GM20000 (cell line): Measurements from ENCODE around the gene KCNQ2.

Experiments
- DNase-seq: peaks from one replicate; pipeline ENCODE4 v3.0.0; 2012; ENCODE audit warnings: low spot score
- CTCF ChIP-seq: IDR thresholded peaks from 2 replicates; pipeline ENCODE4 v1.5.1; 2012; ENCODE audit warnings: mild to moderate bottlenecking, control low read depth; ENCODE audit errors: extremely low read depth, missing control alignments

The KCNQ2 gene

DNA sequence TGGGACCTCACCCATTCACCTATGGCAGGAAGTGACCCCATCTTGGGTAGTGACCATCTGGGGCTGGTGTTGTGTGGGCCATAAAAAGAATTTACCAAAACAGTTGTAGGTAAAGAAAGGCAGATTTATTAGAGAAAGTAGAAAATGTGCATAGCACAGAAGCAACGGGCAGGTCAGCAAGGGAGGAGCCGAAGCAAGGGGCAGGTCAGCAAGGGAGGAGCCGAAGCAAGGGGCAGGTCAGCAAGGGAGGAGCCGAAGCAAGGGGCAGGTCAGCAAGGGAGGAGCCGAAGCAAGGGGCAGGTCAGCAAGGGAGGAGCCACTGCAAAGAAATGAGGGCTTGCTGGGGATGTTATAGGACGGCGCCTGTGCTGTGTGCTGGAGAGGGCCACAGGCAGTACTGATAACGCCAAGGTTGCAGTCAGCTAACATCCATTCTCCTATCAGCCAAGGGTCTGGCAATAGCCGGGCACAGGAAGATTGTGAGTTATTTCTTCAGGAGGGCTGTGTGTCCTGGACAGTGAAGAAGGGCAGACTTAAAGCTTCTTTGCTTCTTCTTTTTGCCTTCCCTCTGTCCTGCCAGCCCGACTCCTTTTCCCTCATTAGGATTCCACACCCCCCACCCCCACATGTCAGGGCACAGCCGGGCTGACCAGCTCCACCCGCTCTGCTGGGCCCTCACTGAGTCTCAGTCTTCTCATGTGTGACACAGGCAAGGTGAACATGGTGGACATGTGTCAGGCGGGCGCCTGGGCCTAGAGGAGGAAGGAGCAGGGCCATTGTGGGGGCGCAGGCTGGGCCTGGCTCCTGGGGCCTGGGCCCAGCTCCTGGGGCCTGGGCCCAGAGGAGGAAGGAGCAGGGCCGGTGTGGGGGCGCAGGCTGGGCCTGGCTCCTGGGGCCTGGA, 79.7 kb downstream of the KCNQ2 start:
- no peak for TF ChIP-seq CTCF
- no peak for DNase-seq

DNA sequence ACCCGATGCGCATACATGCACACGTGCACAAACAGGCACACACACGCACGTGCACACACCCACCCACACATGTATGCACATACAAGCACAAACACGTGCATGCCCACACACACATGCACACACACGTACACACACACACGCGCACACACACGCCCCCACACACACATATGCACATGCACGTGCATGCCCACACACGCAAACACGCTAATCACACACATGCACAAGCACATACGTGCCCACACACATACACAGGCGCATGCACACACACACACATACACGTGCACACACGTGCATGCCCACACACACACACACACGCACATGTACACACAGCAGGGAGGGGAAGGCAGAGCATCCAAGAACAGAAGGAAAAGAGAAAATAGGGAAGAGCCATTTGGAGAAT, 84.5 kb downstream of the KCNQ2 start:
- no peak for TF ChIP-seq CTCF

GRCh38 chr20:63387393-63387792, 85.1 kb downstream of the KCNQ2 start:
- no peak for TF ChIP-seq CTCF
- no peak for DNase-seq

More for the DNA sequence above, 84.5 kb downstream of the KCNQ2 start:
- no peak for DNase-seq

GRCh38 chr20:63386491-63386890, 86.0 kb downstream of the KCNQ2 start:
- DNase-seq = no peak
- no peak for TF ChIP-seq CTCF

GRCh38 chr20:63385819-63386218, 86.6 kb downstream of the KCNQ2 start:
- TF ChIP-seq CTCF = no peak

GRCh38 chr20:63384336-63384735, 88.1 kb downstream of the KCNQ2 start:
- no peak for DNase-seq

More at GRCh38 chr20:63385819-63386218, 86.6 kb downstream of the KCNQ2 start:
- no peak for DNase-seq

More at GRCh38 chr20:63384336-63384735, 88.1 kb downstream of the KCNQ2 start:
- TF ChIP-seq CTCF = no peak
